A549 (cell line): ENCODE results near the gene EIF5A2. TPM values are rescaled to one million over a fixed set of nuclear protein-coding genes. Genes with fewer than 3 reads are reported as not detected.

Source experiments
- ATAC-seq, 2 experiments: fragments of 200-7000 bp in 1 of 2; fragments of >200 bp in 1 of 2; cut with Nextera tagmentation in 1 of 2; cut with Tn5 transposase in 1 of 2; 3 replicates each; pipeline versions ENCODE4 v1.8.0 to v1.9.1; 2018 to 2020; ENCODE audit warnings: mild to moderate bottlenecking in 1 of 2, moderate library complexity in 1 of 2
- CTCF ChIA-PET: fragments of 300-600 bp; sonication (Branson Sonifier 250); formaldehyde crosslinking; extraction: SDS; loops from one replicate; lab custom pipeline; 2021; ENCODE audit warnings: antibody characterized with exemption, inconsistent platforms; lab: Yijun Ruan, JAX
- POLR2A ChIA-PET: fragments of 350-600 bp; formaldehyde crosslinking; extraction: SDS; loops from one replicate; lab custom pipeline; 2021; ENCODE audit warnings: antibody characterized with exemption, inconsistent platforms; lab: Yijun Ruan, JAX
- DNase-seq, 2 experiments: peaks; one replicate each; pipeline versions ENCODE4 v3.0.0 to v3.0.0-alpha.2; 2011 to 2016; ENCODE audit warnings: low read depth in 1 of 2, low spot score in 1 of 2
- FAIRE-seq: peaks from 2 replicates; lab custom pipeline; 2011; peaks lifted over from hg19 to GRCh38; lab: Jason Lieb, UNC
- H3K27ac ChIP-seq, 2 experiments: fragments of >200 bp; sonication (Bioruptor Twin); formaldehyde crosslinking; 3 replicates each; pipeline ENCODE4 v1.5.1; 2016 to 2017
- H3K4me1 ChIP-seq: fragments of >200 bp; sonication (Bioruptor Twin); formaldehyde crosslinking; 3 replicates; pipeline ENCODE4 v1.6.1; 2016
- H3K4me2 ChIP-seq: fragments of >200 bp; sonication (Bioruptor Twin); formaldehyde crosslinking; 3 replicates; pipeline ENCODE4 v1.6.1; 2016
- H3K4me3 ChIP-seq: fragments of >200 bp; sonication (Bioruptor Twin); formaldehyde crosslinking; 3 replicates; pipeline ENCODE4 v1.5.1; 2016
- H3K9me3 ChIP-seq: fragments of >200 bp; sonication (Bioruptor Twin); formaldehyde crosslinking; 3 replicates; pipeline ENCODE4 v1.6.1; 2016
- CBX2 ChIP-seq: fragments of 200-600 bp; sonication (generic); IDR thresholded peaks from 2 replicates; pipeline ENCODE4 v1.6.1; 2016; ENCODE audit warnings: low read depth, mild to moderate bottlenecking, borderline replicate concordance
- CBX8 ChIP-seq: fragments of 200-600 bp; sonication (generic); IDR thresholded peaks from 2 replicates; pipeline ENCODE4 v1.6.1; 2016
- CHD2 ChIP-seq: fragments of 150-350 bp; IDR thresholded peaks from 2 replicates; pipeline ENCODE4 v1.6.1; 2014; ENCODE audit warnings: low read length; ENCODE audit not compliant: partially characterized antibody
- E2F6 ChIP-seq: IDR thresholded peaks from 2 replicates; pipeline ENCODE4 v1.6.1; 2012; ENCODE audit warnings: low read depth, borderline replicate concordance
- EHF ChIP-seq: fragments of 250-450 bp; sonication (Bioruptor Pico); IDR thresholded peaks from 2 replicates; pipeline ENCODE4 v1.5.0; 2020; ENCODE audit warnings: mild to moderate bottlenecking
- EHMT2 ChIP-seq: fragments of 200-600 bp; sonication (generic); IDR thresholded peaks from 2 replicates; pipeline ENCODE4 v1.6.1; 2016; ENCODE audit warnings: antibody characterized with exemption, low read depth, mild to moderate bottlenecking, moderate library complexity
- EP300 ChIP-seq, 2 experiments: fragments of >200 bp; sonication (Bioruptor Twin); formaldehyde crosslinking; IDR thresholded peaks; 2 replicates in 1 of 2; 3 replicates in 1 of 2; pipeline ENCODE4 v1.6.1; 2016 to 2017
- FOSL2 ChIP-seq, 2 experiments: fragments of 450-650 bp in 1 of 2; fragments of >200 bp in 1 of 2; sonication (Bioruptor Twin) in 1 of 2; formaldehyde crosslinking; IDR thresholded peaks; 2 replicates each; pipeline versions ENCODE4 v1.5.0 to v1.6.1; 2016 to 2020; ENCODE audit warnings: mild to moderate bottlenecking in 1 of 2, moderate library complexity in 1 of 2
- GATA3 ChIP-seq: IDR thresholded peaks from 2 replicates; pipeline ENCODE4 v1.6.1; 2012; ENCODE audit warnings: borderline replicate concordance
- HOXA7 ChIP-seq: fragments of 250-450 bp; sonication (Bioruptor Pico); IDR thresholded peaks from 2 replicates; pipeline ENCODE4 v1.5.0; 2020; ENCODE audit warnings: mild to moderate bottlenecking, moderate library complexity
- HOXB13 ChIP-seq: fragments of 250-450 bp; sonication (Bioruptor Pico); IDR thresholded peaks from 2 replicates; pipeline ENCODE4 v1.5.0; 2020; ENCODE audit warnings: low read depth, mild to moderate bottlenecking, moderate library complexity
- HOXB5 ChIP-seq: fragments of 250-450 bp; sonication (Bioruptor Pico); IDR thresholded peaks from 2 replicates; pipeline ENCODE4 v1.5.0; 2020; ENCODE audit warnings: mild to moderate bottlenecking, moderate library complexity
- KDM1A ChIP-seq: fragments of 200-600 bp; sonication (generic); IDR thresholded peaks from 2 replicates; pipeline ENCODE4 v1.6.1; 2016; ENCODE audit warnings: low read depth, mild to moderate bottlenecking
- MAZ ChIP-seq: fragments of 150-350 bp; IDR thresholded peaks from 2 replicates; pipeline ENCODE4 v1.6.1; 2014; ENCODE audit warnings: antibody characterized with exemption, low read depth, low read length, borderline replicate concordance
- MYC ChIP-seq: IDR thresholded peaks from 2 replicates; pipeline ENCODE4 v1.6.1; 2012; ENCODE audit warnings: mild to moderate bottlenecking, inconsistent platforms, low read length, improper control_type of control experiment, borderline replicate concordance
- NFE2L2 ChIP-seq: fragments of 150-350 bp; conservative IDR thresholded peaks from 2 replicates; pipeline ENCODE4 v1.6.1; 2014; ENCODE audit warnings: low read length
- NR3C1 ChIP-seq: fragments of >200 bp; sonication (Bioruptor Twin); formaldehyde crosslinking; IDR thresholded peaks from 3 replicates; pipeline ENCODE4 v1.6.1; 2017
- PBX3 ChIP-seq: IDR thresholded peaks from 2 replicates; pipeline ENCODE4 v1.6.1; 2012
- POLR2A ChIP-seq: IDR thresholded peaks from 2 replicates; pipeline ENCODE4 v1.6.1; 2012; ENCODE audit warnings: mild to moderate bottlenecking, low read length
- POLR2AphosphoS2 ChIP-seq: conservative IDR thresholded peaks from 2 replicates; pipeline ENCODE4 v1.6.1; 2012; ENCODE audit warnings: low read length, improper control_type of control experiment, inconsistent platforms
- RARB ChIP-seq: fragments of 250-450 bp; sonication (Bioruptor Pico); IDR thresholded peaks from 2 replicates; pipeline ENCODE4 v1.8.0; 2021; ENCODE audit warnings: mild to moderate bottlenecking, moderate library complexity
- RCOR1 ChIP-seq: fragments of 150-350 bp; IDR thresholded peaks from 2 replicates; pipeline ENCODE4 v1.6.1; 2014; ENCODE audit warnings: antibody characterized with exemption, low read length, low read depth
- REST ChIP-seq: fragments of 200-600 bp; sonication (generic); IDR thresholded peaks from 2 replicates; pipeline ENCODE4 v1.6.1; 2016; ENCODE audit warnings: antibody characterized with exemption, mild to moderate bottlenecking, moderate library complexity
- RFX5 ChIP-seq: fragments of 450-650 bp; IDR thresholded peaks from 2 replicates; pipeline ENCODE4 v1.7.1; 2014; ENCODE audit warnings: antibody characterized with exemption, mild to moderate bottlenecking, moderate library complexity
- RNF2 ChIP-seq: fragments of 200-600 bp; sonication (generic); IDR thresholded peaks from 2 replicates; pipeline ENCODE4 v1.6.1; 2016; ENCODE audit warnings: low read depth, mild to moderate bottlenecking, antibody characterized with exemption, moderate library complexity, borderline replicate concordance
- TFCP2L1 ChIP-seq: fragments of 250-450 bp; sonication (Bioruptor Pico); IDR thresholded peaks from 2 replicates; pipeline ENCODE4 v1.5.0; 2021; ENCODE audit warnings: mild to moderate bottlenecking
- TP53 ChIP-seq: fragments of 250-450 bp; sonication (Bioruptor Pico); IDR thresholded peaks from 2 replicates; pipeline ENCODE4 v1.5.0; 2021; ENCODE audit warnings: mild to moderate bottlenecking, moderate library complexity
- ZFP36 ChIP-seq: fragments of 450-650 bp; IDR thresholded peaks from 2 replicates; pipeline ENCODE4 v1.6.1; 2014; ENCODE audit warnings: borderline replicate concordance; ENCODE audit not compliant: partially characterized antibody
- WGBS: methylation state at CpG from one replicate; pipeline ENCODE4 v1.1.6; 2017; ENCODE audit errors: missing lambda C conversion rate; 5-methylcytosine and 5-hydroxymethylcytosine counted together
- polyA minus RNA-seq: library from RNA; depleted of rRNA, polyadenylated mRNA; stranded (reverse); fragments of >200 nt; gene quantifications from 2 replicates; pipeline ENCODE4 v1.2.3, GENCODE V29; 2011; rRNA and poly(A)+ RNA removed
- polyA plus RNA-seq, 4 experiments: library from polyadenylated mRNA; depleted of rRNA in 3 of 4; stranded (reverse); fragments of >200 nt; fragmentation: RNase III in 1 of 4; extraction: RNeasy Plus Mini Kit Qiagen cat#74134 plus additional on column Dnase treatment in 1 of 4; gene quantifications; 2 replicates in 3 of 4; 3 replicates in 1 of 4; pipeline ENCODE4 v1.2.3, GENCODE V29; 2011 to 2017
- TF ChIP-seq, protein P1 (sequence below): fragments of >200 bp; sonication (Bioruptor Twin); formaldehyde crosslinking; IDR thresholded peaks from 3 replicates; pipeline ENCODE4 v1.5.1; 2016
- TF ChIP-seq, protein P2 (sequence below): IDR thresholded peaks from 2 replicates; pipeline ENCODE4 v1.6.1; 2012
- TF ChIP-seq, protein P3 (sequence below): fragments of 150-350 bp; IDR thresholded peaks from 2 replicates; pipeline ENCODE4 v1.6.1; 2014; ENCODE audit warnings: low read depth, mild to moderate bottlenecking, low read length

EIF5A2 gene
- 11.7 and 15.2 TPM in 2 replicates for polyA plus RNA-seq (2011; rRNA removed)
- polyA plus RNA-seq (2012; cell fraction: cytosol; rRNA removed), result 2.7 and 3.4 TPM in 2 replicates
- 2.5 and 3.1 TPM in 2 replicates for polyA plus RNA-seq (2012; cell fraction: nucleus; rRNA removed)
- polyA plus RNA-seq (2017; fragmentation: RNase III; extraction: RNeasy Plus Mini Kit Qiagen cat#74134 plus additional on column Dnase treatment), result 7.6 to 10.8 TPM (median 7.9 TPM) in 3 replicates
- 5.1 and 7.4 TPM in 2 replicates for polyA minus RNA-seq

DNA sequence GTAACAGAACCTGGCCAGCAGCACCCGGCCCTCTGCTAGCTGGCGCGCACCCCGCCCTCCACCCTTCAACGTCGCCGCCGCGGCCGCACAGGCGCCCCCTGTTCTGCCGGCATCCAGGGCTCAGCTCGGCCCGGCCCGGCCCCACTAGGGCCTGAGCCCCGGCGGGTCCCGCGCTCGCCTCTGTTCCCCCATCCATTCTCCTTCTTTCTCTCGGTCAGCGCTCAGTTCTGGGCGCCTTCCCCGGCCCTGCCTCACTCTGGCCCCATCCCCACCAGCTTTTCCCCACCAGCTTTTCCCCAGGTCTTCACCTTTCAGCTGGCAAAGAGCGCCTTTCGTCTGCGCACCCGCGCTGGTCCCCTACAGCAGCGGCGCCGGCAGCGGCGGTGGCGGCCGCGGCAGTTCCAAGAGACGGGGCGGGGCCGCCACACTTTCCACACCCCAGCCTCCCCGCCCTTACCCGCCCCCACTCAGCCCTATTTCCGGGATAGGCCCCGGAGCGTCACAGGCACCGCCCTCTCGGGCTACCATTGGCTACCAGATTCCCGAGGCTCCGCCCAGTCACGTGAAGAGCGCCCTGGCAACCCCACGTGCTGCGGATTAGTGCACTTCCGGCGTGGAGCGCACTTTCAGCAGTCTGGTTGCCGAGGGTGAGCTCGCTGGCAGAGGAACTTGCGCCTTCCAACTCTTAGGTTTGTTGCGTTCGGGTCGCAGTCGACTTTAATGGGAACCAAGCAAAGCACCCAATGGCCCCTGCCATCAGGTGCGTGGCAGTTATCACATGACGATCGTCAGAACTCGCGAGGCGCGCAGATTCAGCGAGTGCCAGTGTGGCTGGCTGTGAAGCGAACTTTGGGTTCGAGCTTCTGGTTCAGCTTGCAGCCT lies at the start of gene EIF5A2:
EIF5A2 (minus strand) TSS at position 403 of the 882 bp plus-strand sequence. CDS start 831 bp downstream, outside the sequence.
- DNase-seq (peak; percentile 93), FAIRE-seq (no peak)
- CTCF ChIA-PET, result interaction anchor here (1.4 kb wide), 1 partner anchor 53 kb away, joined by 4 read pairs; no protein-coding TSS in a partner anchor
- no peak for TF ChIP-seq HOXA7 (CRISPR knock-in tag)
- no peak for TF ChIP-seq TFCP2L1 (CRISPR knock-in tag)
- no peak for TF ChIP-seq RFX5
- TF ChIP-seq REST, result no peak
- TF ChIP-seq CBX2, result no peak
- no peak for TF ChIP-seq TP53 (CRISPR knock-in tag)
- TF ChIP-seq, protein P1, sequence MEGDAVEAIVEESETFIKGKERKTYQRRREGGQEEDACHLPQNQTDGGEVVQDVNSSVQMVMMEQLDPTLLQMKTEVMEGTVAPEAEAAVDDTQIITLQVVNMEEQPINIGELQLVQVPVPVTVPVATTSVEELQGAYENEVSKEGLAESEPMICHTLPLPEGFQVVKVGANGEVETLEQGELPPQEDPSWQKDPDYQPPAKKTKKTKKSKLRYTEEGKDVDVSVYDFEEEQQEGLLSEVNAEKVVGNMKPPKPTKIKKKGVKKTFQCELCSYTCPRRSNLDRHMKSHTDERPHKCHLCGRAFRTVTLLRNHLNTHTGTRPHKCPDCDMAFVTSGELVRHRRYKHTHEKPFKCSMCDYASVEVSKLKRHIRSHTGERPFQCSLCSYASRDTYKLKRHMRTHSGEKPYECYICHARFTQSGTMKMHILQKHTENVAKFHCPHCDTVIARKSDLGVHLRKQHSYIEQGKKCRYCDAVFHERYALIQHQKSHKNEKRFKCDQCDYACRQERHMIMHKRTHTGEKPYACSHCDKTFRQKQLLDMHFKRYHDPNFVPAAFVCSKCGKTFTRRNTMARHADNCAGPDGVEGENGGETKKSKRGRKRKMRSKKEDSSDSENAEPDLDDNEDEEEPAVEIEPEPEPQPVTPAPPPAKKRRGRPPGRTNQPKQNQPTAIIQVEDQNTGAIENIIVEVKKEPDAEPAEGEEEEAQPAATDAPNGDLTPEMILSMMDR, result no peak
- peak; percentile 93 for TF ChIP-seq E2F6
- TF ChIP-seq EP300 (IDR thresholded peaks at IDR 0.05), result no peak
- no peak for TF ChIP-seq NR3C1
- no peak for TF ChIP-seq RARB (CRISPR knock-in tag)
- peak; percentile 51 for TF ChIP-seq POLR2A
- no peak for TF ChIP-seq CHD2
- TF ChIP-seq MAZ, result no peak
- no peak for TF ChIP-seq ZFP36
- TF ChIP-seq HOXB13 (CRISPR knock-in tag), result no peak; the same call in 1 of the 2 replicates
- TF ChIP-seq EHMT2, result no peak
- TF ChIP-seq RCOR1, result no peak
- TF ChIP-seq CBX8, result no peak
- no peak for TF ChIP-seq KDM1A
- TF ChIP-seq PBX3, result no peak
- TF ChIP-seq RNF2, result no peak
- no peak for TF ChIP-seq GATA3
- 0 out of 2 replicates have a peak, but pooled peaks have one; percentile 38 for TF ChIP-seq HOXB5 (CRISPR knock-in tag)
- no peak for TF ChIP-seq NFE2L2
- TF ChIP-seq EHF (CRISPR knock-in tag), result no peak
- TF ChIP-seq, protein P2, sequence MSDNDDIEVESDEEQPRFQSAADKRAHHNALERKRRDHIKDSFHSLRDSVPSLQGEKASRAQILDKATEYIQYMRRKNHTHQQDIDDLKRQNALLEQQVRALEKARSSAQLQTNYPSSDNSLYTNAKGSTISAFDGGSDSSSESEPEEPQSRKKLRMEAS, result peak; percentile 99
- no peak for TF ChIP-seq POLR2AphosphoS2
- TF ChIP-seq, protein P3, sequence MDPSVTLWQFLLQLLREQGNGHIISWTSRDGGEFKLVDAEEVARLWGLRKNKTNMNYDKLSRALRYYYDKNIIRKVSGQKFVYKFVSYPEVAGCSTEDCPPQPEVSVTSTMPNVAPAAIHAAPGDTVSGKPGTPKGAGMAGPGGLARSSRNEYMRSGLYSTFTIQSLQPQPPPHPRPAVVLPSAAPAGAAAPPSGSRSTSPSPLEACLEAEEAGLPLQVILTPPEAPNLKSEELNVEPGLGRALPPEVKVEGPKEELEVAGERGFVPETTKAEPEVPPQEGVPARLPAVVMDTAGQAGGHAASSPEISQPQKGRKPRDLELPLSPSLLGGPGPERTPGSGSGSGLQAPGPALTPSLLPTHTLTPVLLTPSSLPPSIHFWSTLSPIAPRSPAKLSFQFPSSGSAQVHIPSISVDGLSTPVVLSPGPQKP, result 0 out of 2 replicates have a peak, but pooled peaks have one; percentile 20
- TF ChIP-seq FOSL2 (IDR thresholded peaks at IDR 0.05), result no peak
- peak; percentile 12; the same call in 1 of the 2 replicates for TF ChIP-seq FOSL2 (CRISPR knock-in tag; IDR thresholded peaks at IDR 0.05)
- TF ChIP-seq MYC, result peak; percentile 51; the same call in 1 of the 2 replicates

More for the DNA sequence above, at the start of gene EIF5A2:
- peak; percentile 96 to 97 for ATAC-seq
- peaks cover 10% of the 10 kb centered on the region; the same call in 2 of the 3 replicates for H3K9me3 ChIP-seq
- peak within 1 kb of the TSS; percentile 73 to 92 for H3K27ac ChIP-seq
- peaks cover 14% of the 10 kb centered on the region for H3K4me1 ChIP-seq
- 28% methylated on average over 44 of the region's 73 CpGs for WGBS
- peak within 1 kb of the TSS; percentile 87 for H3K4me2 ChIP-seq
- POLR2A ChIA-PET, result interaction anchor here (0.6 to 3.0 kb wide), 2 partner anchors 39 to 56 kb away, joined by 3 to 24 read pairs; partner anchors contain the start of gene RPL22L1
- peak within 1 kb of the TSS; percentile 70 for H3K4me3 ChIP-seq
